ENCODE measurements around the gene CLIC2. TPM values are rescaled to one million over a fixed set of nuclear protein-coding genes. Genes with fewer than 3 reads are reported as not detected.

Gene CLIC2
- total RNA-seq, 1 donor from 2014 or later, result not detected

DNA sequence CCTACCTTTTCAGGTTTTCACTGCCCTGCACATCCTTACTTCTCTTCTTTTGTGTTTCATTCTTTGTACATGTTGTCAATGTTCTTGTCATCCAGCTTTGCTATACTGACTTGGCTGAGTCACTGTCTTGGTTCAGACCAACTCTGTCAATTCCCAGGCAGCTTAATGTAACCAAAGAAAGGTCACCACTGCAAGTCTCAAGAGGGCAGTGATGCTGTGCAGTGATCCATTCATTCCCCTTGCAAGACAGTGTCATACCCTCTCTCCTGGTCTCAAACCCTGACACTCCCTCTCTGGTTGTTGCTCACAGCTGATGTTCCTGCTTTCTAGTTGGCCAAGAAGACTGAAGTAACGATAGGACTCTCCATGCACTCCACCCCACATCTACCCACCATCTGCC lies 87.7 kb downstream of the CLIC2 start:
- Mint-ChIP-seq H3K27me3 (ENCODE audit: unreplicated experiment) (no peaks in the 10 kb centered on the region), H3K9me3 (ENCODE audit: unreplicated experiment) (no peaks in the 10 kb centered on the region), H3K4me1 (ENCODE audit: unreplicated experiment) (no peaks in the 10 kb centered on the region), H3K36me3 (ENCODE audit: low read depth, unreplicated experiment) (no peaks in the 10 kb centered on the region), H3K27ac (ENCODE audit: unreplicated experiment) (no peak overlapping the region), H3K4me3 (ENCODE audit: unreplicated experiment) (no peak overlapping the region)
- TF ChIP-seq CTCF (IDR thresholded peaks at IDR 0.05; ENCODE audit: unreplicated experiment), result no peak
- DNase-seq (ENCODE audit: low spot score), result no peak

DNA sequence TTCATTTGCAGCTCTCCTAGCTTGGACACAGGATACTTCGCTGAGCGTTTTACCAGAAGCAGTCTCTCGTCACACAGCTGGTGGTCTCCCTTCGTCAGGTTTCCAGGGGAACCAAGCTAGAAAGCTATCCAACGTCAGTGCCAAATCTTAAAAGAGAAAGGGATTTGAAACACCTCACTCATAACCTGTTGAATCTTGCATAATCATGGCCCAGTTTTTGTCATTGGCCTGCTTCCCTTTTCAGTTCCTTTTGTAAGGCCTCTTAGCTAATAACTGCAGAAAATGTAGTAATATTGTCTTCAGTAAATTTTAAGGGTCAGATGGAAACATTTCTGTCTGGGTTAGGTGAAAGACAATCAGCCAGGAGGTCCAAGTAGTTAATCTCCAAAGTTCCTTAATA lies 92.1 kb downstream of the CLIC2 start:
- Mint-ChIP-seq H3K4me3 (ENCODE audit: unreplicated experiment) (no peak overlapping the region), H3K4me1 (ENCODE audit: unreplicated experiment) (no peaks in the 10 kb centered on the region), H3K9me3 (ENCODE audit: unreplicated experiment) (no peaks in the 10 kb centered on the region), H3K27me3 (ENCODE audit: unreplicated experiment) (no peaks in the 10 kb centered on the region), H3K27ac (ENCODE audit: unreplicated experiment) (no peak overlapping the region), H3K36me3 (ENCODE audit: low read depth, unreplicated experiment) (peaks cover 9% of the 10 kb centered on the region)
- TF ChIP-seq CTCF (IDR thresholded peaks at IDR 0.05; ENCODE audit: unreplicated experiment), result no peak
- DNase-seq (ENCODE audit: low spot score), result no peak

DNA sequence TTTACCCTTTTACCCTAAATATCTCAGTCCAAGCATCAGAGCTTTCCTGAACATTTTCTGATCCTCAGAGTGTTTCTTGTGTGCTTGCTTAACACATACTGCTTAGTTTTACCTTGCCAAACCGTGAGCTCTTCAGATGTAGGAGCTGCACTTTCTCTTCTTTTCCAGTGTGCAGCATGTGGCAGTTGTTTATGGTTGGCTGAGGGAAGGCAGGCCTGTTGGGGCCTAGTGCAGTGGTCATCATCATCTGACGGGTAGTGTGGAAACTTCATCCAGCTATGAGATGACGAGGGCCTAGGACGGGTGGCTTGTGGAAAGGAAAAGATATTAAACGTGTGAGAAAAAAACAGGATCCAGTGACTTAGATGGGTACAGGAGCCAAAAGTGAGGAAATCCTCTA lies 96.7 kb downstream of the CLIC2 start:
- H3K27me3 Mint-ChIP-seq (ENCODE audit: unreplicated experiment), result no peaks in the 10 kb centered on the region
- no peaks in the 10 kb centered on the region for H3K9me3 Mint-ChIP-seq (ENCODE audit: unreplicated experiment)
- H3K4me1 Mint-ChIP-seq (ENCODE audit: unreplicated experiment), result no peaks in the 10 kb centered on the region
- no peak overlapping the region for H3K27ac Mint-ChIP-seq (ENCODE audit: unreplicated experiment)
- no peak for DNase-seq (ENCODE audit: low spot score)
- H3K36me3 Mint-ChIP-seq (ENCODE audit: low read depth, unreplicated experiment), result peaks cover 9% of the 10 kb centered on the region
- H3K4me3 Mint-ChIP-seq (ENCODE audit: unreplicated experiment), result no peak overlapping the region
- TF ChIP-seq CTCF (IDR thresholded peaks at IDR 0.05; ENCODE audit: unreplicated experiment), result no peak

DNA sequence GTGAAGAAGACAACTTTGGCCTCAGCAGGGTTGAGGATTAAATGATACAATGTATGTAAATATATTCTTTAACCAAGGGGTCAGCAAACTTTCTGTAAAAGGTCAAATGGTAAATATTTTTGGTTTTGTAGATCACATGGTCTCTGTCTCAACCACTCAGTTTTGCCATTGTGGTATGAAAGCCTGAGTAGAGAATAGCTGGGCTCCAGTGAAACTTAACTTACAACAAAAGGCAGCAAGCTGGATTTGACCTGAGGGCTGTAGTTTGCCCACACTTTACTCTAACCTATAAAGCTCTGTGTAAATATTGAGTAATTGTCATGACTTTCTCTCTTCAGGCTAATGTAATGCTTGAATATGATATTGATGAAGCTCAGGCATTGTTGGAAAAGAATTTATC lies 98.5 kb downstream of the CLIC2 start:
- no peak overlapping the region for H3K4me3 Mint-ChIP-seq (ENCODE audit: unreplicated experiment)
- H3K4me1 Mint-ChIP-seq (ENCODE audit: unreplicated experiment), result no peaks in the 10 kb centered on the region
- peaks cover 9% of the 10 kb centered on the region for H3K36me3 Mint-ChIP-seq (ENCODE audit: low read depth, unreplicated experiment)
- no peak overlapping the region for H3K27ac Mint-ChIP-seq (ENCODE audit: unreplicated experiment)
- H3K9me3 Mint-ChIP-seq (ENCODE audit: unreplicated experiment), result no peaks in the 10 kb centered on the region
- no peaks in the 10 kb centered on the region for H3K27me3 Mint-ChIP-seq (ENCODE audit: unreplicated experiment)
- no peak for DNase-seq (ENCODE audit: low spot score)
- TF ChIP-seq CTCF (IDR thresholded peaks at IDR 0.05; ENCODE audit: unreplicated experiment), result no peak

DNA sequence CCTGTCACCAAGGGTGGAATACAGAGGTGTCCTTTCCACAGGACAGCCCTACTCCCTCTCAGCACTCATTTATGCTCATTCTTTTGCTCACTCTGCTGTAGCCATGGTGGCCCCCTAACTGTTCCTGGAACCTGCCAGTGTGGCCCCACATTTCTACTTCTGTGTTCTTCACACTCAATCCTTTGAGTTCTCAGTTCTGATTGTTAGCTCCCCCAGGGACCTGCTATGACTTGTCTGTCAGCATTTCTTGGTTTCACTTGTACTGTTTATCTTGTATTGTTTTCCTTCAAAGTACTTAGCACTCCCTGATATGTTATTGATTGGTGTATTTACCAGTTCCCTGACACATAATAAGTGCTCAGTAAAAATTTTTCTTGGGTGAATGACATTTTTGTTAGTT lies 103.3 kb downstream of the CLIC2 start:
- Mint-ChIP-seq H3K4me3 (ENCODE audit: unreplicated experiment) (no peak overlapping the region), H3K4me1 (ENCODE audit: unreplicated experiment) (no peaks in the 10 kb centered on the region), H3K27me3 (ENCODE audit: unreplicated experiment) (no peaks in the 10 kb centered on the region), H3K27ac (ENCODE audit: unreplicated experiment) (no peak overlapping the region), H3K36me3 (ENCODE audit: low read depth, unreplicated experiment) (peaks cover 4% of the 10 kb centered on the region), H3K9me3 (ENCODE audit: unreplicated experiment) (no peaks in the 10 kb centered on the region)
- TF ChIP-seq CTCF (IDR thresholded peaks at IDR 0.05; ENCODE audit: unreplicated experiment), result no peak
- no peak for DNase-seq (ENCODE audit: low spot score)

Small RNAs within 50 kb of the gene (microRNA-seq; reads per million reads assigned to microRNA genes)
- gene MIR1184-2 (ENCODE audit: unreplicated experiment), result not detected

Other genes starting within 250 kb of the CLIC2 start
- gene VBP1, start 118.2 kb downstream of the CLIC2 start, total RNA-seq (ENCODE audit: unreplicated experiment), result 39.0 TPM
- gene RAB39B, start 70.1 kb downstream of the CLIC2 start, total RNA-seq (ENCODE audit: unreplicated experiment), result 1.3 TPM
- not detected for gene F8A2, start 47.5 kb upstream of the CLIC2 start, total RNA-seq (ENCODE audit: unreplicated experiment)
- gene F8A3, start 124.0 kb upstream of the CLIC2 start, total RNA-seq (ENCODE audit: unreplicated experiment), result 0.31 TPM

All from endothelial cell (in vitro differentiated cells).